ENCODE measurements around the gene TAS2R41. TPM values are rescaled to one million over a fixed set of nuclear protein-coding genes. Genes with fewer than 3 reads are reported as not detected.

TAS2R41 gene
- total RNA-seq, 1 donor from 2014 or later, result not detected

- no peak for DNase-seq (ENCODE audit: low spot score in 2 of 2)
- Histone ChIP-seq H3K27me3 (no peaks in the 10 kb centered on the region), H3K4me3 (no peak overlapping the region), H3K36me3 (no peaks in the 10 kb centered on the region), H3K4me1 (no peaks in the 10 kb centered on the region), H3K9me3 (no peaks in the 10 kb centered on the region), H3K27ac (no peak overlapping the region)
- intact Hi-C loops (cut with DNase I), result no loop called here
- TF ChIP-seq CTCF (IDR thresholded peaks at IDR 0.05), result no peak
Observed at GRCh38 chr7:143456992-143457793, 20.5 kb upstream of the TAS2R41 start.

- no peak overlapping the region for H3K4me3 ChIP-seq
- intact Hi-C loops (cut with DNase I), result no loop called here
- no peaks in the 10 kb centered on the region for H3K4me1 ChIP-seq
- no peak for TF ChIP-seq CTCF (IDR thresholded peaks at IDR 0.05)
- H3K36me3 ChIP-seq, result no peaks in the 10 kb centered on the region
- no peak for DNase-seq (ENCODE audit: low spot score in 2 of 2)
- no peaks in the 10 kb centered on the region for H3K27me3 ChIP-seq
- no peaks in the 10 kb centered on the region for H3K9me3 ChIP-seq
- no peak overlapping the region for H3K27ac ChIP-seq
Observed at GRCh38 chr7:143458263-143458662, 19.4 kb upstream of the TAS2R41 start.

- no peak overlapping the region for H3K4me3 ChIP-seq
- no peak for TF ChIP-seq CTCF (IDR thresholded peaks at IDR 0.05)
- H3K9me3 ChIP-seq, result no peaks in the 10 kb centered on the region
- H3K36me3 ChIP-seq, result no peaks in the 10 kb centered on the region
- DNase-seq (ENCODE audit: low spot score in 2 of 2), result no peak
- H3K27ac ChIP-seq, result no peak overlapping the region
- intact Hi-C loops (cut with DNase I), result no loop called here
- no peaks in the 10 kb centered on the region for H3K4me1 ChIP-seq
- no peaks in the 10 kb centered on the region for H3K27me3 ChIP-seq
Observed at GRCh38 chr7:143458681-143459080, 19.0 kb upstream of the TAS2R41 start.

GRCh38 chr7:143459359-143459758 is 18.3 kb upstream of the TAS2R41 start:
- Histone ChIP-seq H3K27me3 (no peaks in the 10 kb centered on the region), H3K4me1 (no peaks in the 10 kb centered on the region), H3K4me3 (no peak overlapping the region), H3K27ac (no peak overlapping the region), H3K9me3 (no peaks in the 10 kb centered on the region), H3K36me3 (no peaks in the 10 kb centered on the region)
- intact Hi-C loops (cut with DNase I), result no loop called here
- DNase-seq (ENCODE audit: low spot score in 2 of 2), result no peak
- TF ChIP-seq CTCF (IDR thresholded peaks at IDR 0.05), result no peak

- no peak for TF ChIP-seq CTCF (IDR thresholded peaks at IDR 0.05)
- no peaks in the 10 kb centered on the region for H3K4me1 ChIP-seq
- intact Hi-C loops (cut with DNase I), result no loop called here
- no peak overlapping the region for H3K27ac ChIP-seq
- H3K36me3 ChIP-seq, result no peaks in the 10 kb centered on the region
- H3K4me3 ChIP-seq, result no peak overlapping the region
- DNase-seq (ENCODE audit: low spot score in 2 of 2), result no peak
- no peaks in the 10 kb centered on the region for H3K27me3 ChIP-seq
- no peaks in the 10 kb centered on the region for H3K9me3 ChIP-seq
Observed at GRCh38 chr7:143460271-143460979, 17.2 kb upstream of the TAS2R41 start.
